ENCODE measurements around the gene NSUN6. TPM values are rescaled to one million over a fixed set of nuclear protein-coding genes. Genes with fewer than 3 reads are reported as not detected.

Gene NSUN6
- total RNA-seq, 1 donor = 4.7 TPM

DNA sequence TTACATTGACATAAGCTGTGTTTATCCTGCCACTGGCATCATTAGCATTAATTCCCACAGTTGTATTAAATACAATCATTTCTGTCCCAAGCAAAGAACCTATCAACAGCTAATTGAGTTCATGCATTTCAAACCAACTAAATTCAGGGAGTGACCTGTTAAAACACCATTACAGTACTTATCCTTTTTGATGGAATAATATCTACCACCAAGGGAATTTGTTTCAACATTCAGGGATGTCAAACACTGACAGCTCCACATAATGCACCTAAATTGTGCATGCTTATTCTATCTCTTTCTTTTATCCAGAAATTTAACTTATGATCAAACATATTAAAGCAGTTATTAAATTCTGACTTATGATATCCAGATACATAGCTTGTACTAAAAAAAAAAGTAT, 136.8 kb downstream of the NSUN6 start:
- H3K27ac ChIP-seq (ENCODE audit: low read depth, low read length) = no peak overlapping the region
- no peak overlapping the region for H3K4me3 ChIP-seq (ENCODE audit: insufficient read depth, low read length)
- H4K20me1 ChIP-seq (ENCODE audit: insufficient read depth, low read length) = no peaks in the 10 kb centered on the region
- no peaks in the 10 kb centered on the region for H3K9me3 ChIP-seq (ENCODE audit: low read depth, low read length)
- no peak overlapping the region for H2AFZ ChIP-seq (ENCODE audit: low read length)
- TF ChIP-seq CTCF (IDR thresholded peaks at IDR 0.05; ENCODE audit: extremely low read depth, low read depth, low read length) = no peak
- no peaks in the 10 kb centered on the region for H3K4me1 ChIP-seq (ENCODE audit: insufficient read depth, low read length)
- no peaks in the 10 kb centered on the region for H3K79me2 ChIP-seq (ENCODE audit: insufficient read depth, low read length)
- DNase-seq (ENCODE audit: insufficient read length, low spot score, missing footprints) = no peak
- no peaks in the 10 kb centered on the region for H3K27me3 ChIP-seq (ENCODE audit: insufficient read depth, low read length)
- no peaks in the 10 kb centered on the region for H3K36me3 ChIP-seq (ENCODE audit: insufficient read depth, low read length)
- no peak overlapping the region for H3K4me2 ChIP-seq (ENCODE audit: insufficient read depth, low read length)

GRCh38 chr10:18508587-18508986, 142.8 kb downstream of the NSUN6 start:
- no peaks in the 10 kb centered on the region for H3K79me2 ChIP-seq (ENCODE audit: insufficient read depth, low read length)
- H3K27ac ChIP-seq (ENCODE audit: low read depth, low read length) = no peak overlapping the region
- no peaks in the 10 kb centered on the region for H3K9me3 ChIP-seq (ENCODE audit: low read depth, low read length)
- H3K4me2 ChIP-seq (ENCODE audit: insufficient read depth, low read length) = no peak overlapping the region
- no peaks in the 10 kb centered on the region for H3K27me3 ChIP-seq (ENCODE audit: insufficient read depth, low read length)
- no peaks in the 10 kb centered on the region for H3K36me3 ChIP-seq (ENCODE audit: insufficient read depth, low read length)
- TF ChIP-seq CTCF (IDR thresholded peaks at IDR 0.05; ENCODE audit: extremely low read depth, low read depth, low read length) = no peak
- no peaks in the 10 kb centered on the region for H4K20me1 ChIP-seq (ENCODE audit: insufficient read depth, low read length)
- no peak overlapping the region for H3K4me3 ChIP-seq (ENCODE audit: insufficient read depth, low read length)
- H3K4me1 ChIP-seq (ENCODE audit: insufficient read depth, low read length) = no peaks in the 10 kb centered on the region
- no peak for DNase-seq (ENCODE audit: insufficient read length, low spot score, missing footprints)
- no peak overlapping the region for H2AFZ ChIP-seq (ENCODE audit: low read length)

DNA sequence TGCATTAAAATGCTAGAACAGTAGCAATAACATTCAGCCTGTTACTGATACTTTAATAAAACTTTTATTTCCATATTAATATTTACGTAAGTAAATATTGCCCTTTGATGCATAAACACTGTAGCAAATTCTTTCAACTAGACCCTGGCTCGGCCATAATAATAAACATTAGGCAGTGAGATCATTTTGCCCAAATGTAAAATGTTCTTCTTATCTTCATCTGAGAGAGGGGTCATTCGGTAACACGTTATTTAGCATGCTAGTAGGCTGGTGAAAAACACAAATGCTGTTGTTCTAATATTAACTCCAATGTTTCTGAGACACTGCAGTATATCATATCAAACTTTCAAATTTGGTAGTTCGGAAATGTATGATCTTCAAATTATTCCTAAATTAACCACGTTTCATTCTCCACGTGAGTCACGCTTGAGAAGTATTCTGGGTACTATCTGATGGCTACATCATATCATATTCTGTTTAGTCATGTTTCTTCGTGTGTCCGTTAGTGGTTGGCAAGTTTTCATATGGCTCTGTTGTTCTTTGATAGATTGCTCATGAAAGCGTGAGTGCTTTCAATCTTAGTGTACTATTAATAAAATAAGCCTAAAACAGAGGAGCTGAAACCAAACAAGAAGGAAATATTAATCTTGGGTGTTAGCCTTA, 145.8 kb downstream of the NSUN6 start:
- Histone ChIP-seq H2AFZ (ENCODE audit: low read length) (no peak overlapping the region), H3K4me1 (ENCODE audit: insufficient read depth, low read length) (peaks cover 4% of the 10 kb centered on the region), H3K4me3 (ENCODE audit: insufficient read depth, low read length) (no peak overlapping the region), H3K27ac (ENCODE audit: low read depth, low read length) (no peak overlapping the region), H3K27me3 (ENCODE audit: insufficient read depth, low read length) (no peaks in the 10 kb centered on the region), H3K79me2 (ENCODE audit: insufficient read depth, low read length) (no peaks in the 10 kb centered on the region), H3K9me3 (ENCODE audit: low read depth, low read length) (no peaks in the 10 kb centered on the region), H3K36me3 (ENCODE audit: insufficient read depth, low read length) (no peaks in the 10 kb centered on the region), H4K20me1 (ENCODE audit: insufficient read depth, low read length) (no peaks in the 10 kb centered on the region), H3K4me2 (ENCODE audit: insufficient read depth, low read length) (peak overlapping the region; percentile 9)
- DNase-seq (ENCODE audit: insufficient read length, low spot score, missing footprints) = no peak
- no peak for TF ChIP-seq CTCF (IDR thresholded peaks at IDR 0.05; ENCODE audit: extremely low read depth, low read depth, low read length)

DNA sequence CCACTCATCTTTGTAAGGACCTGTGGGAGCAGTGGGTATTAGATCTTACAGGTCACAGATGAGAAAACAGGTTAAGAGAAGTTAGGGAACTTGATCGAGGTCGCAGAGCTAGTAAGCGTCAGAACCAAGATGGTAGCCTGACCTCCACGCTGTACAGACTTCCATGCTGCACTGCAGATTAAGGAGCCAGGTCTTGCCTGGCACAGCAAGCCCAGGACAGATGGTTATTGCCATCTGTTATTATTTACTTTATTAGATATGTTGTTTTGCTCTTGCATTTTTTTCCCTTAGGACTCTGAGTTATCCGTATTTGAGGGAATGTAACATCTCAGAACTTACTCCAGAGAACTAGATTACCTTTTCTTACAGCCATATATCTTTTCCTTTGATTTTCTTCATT, 147.2 kb downstream of the NSUN6 start:
- TF ChIP-seq CTCF (IDR thresholded peaks at IDR 0.05; ENCODE audit: extremely low read depth, low read depth, low read length) = no peak
- Histone ChIP-seq H3K27me3 (ENCODE audit: insufficient read depth, low read length) (no peaks in the 10 kb centered on the region), H3K36me3 (ENCODE audit: insufficient read depth, low read length) (no peaks in the 10 kb centered on the region), H3K79me2 (ENCODE audit: insufficient read depth, low read length) (no peaks in the 10 kb centered on the region), H2AFZ (ENCODE audit: low read length) (no peak overlapping the region), H3K9me3 (ENCODE audit: low read depth, low read length) (no peaks in the 10 kb centered on the region), H4K20me1 (ENCODE audit: insufficient read depth, low read length) (no peaks in the 10 kb centered on the region), H3K4me1 (ENCODE audit: insufficient read depth, low read length) (peaks cover 4% of the 10 kb centered on the region), H3K4me3 (ENCODE audit: insufficient read depth, low read length) (no peak overlapping the region), H3K27ac (ENCODE audit: low read depth, low read length) (no peak overlapping the region), H3K4me2 (ENCODE audit: insufficient read depth, low read length) (no peak overlapping the region)
- no peak for DNase-seq (ENCODE audit: insufficient read length, low spot score, missing footprints)

All from osteoblast (primary cell).